ENCODE results near the gene APOLD1.

- TF ChIP-seq CTCF (IDR thresholded peaks at IDR 0.05; ENCODE audit: poor library complexity, severe bottlenecking): no peak
- no peak for TF ChIP-seq EZH2 (IDR thresholded peaks at IDR 0.05; ENCODE audit: borderline replicate concordance, insufficient read depth, low read length, poor library complexity, severe bottlenecking)
- TF ChIP-seq POLR2AphosphoS5 (IDR thresholded peaks at IDR 0.05): no peak
- no peak for TF ChIP-seq REST (IDR thresholded peaks at IDR 0.05; ENCODE audit: borderline replicate concordance)
- no peak for TF ChIP-seq MXI1 (conservative IDR thresholded peaks at IDR 0.05; ENCODE audit: poor library complexity, severe bottlenecking)
- TF ChIP-seq EP300 (conservative IDR thresholded peaks at IDR 0.05; ENCODE audit: poor library complexity, severe bottlenecking): no peak
- TF ChIP-seq RAD21 (conservative IDR thresholded peaks at IDR 0.05): no peak
Observed at GRCh38 chr12:12741660-12742059, 43.8 kb upstream of the APOLD1 start.

All from neural cell (in vitro differentiated cells).